Measurements from ENCODE around the gene CEBPG.

CEBPG gene

GRCh38 chr19:33427801-33428626 lies 54.5 kb downstream of the CEBPG start:
- in situ Hi-C loops (cut with HindIII; ENCODE audit: low pct_ligation_motif_present, low pct_unique_long_range_greater_than_20kb, low sequenced_read_pairs), result no loop called here
- no peak for DNase-seq

- in situ Hi-C loops (cut with HindIII; ENCODE audit: low pct_ligation_motif_present, low pct_unique_long_range_greater_than_20kb, low sequenced_read_pairs), result no loop called here
- no peak for DNase-seq
Measured at GRCh38 chr19:33428627-33429125, 55.2 kb downstream of the CEBPG start.

GRCh38 chr19:33429891-33430673 lies 56.6 kb downstream of the CEBPG start:
- DNase-seq, result no peak
- in situ Hi-C loops (cut with HindIII; ENCODE audit: low pct_ligation_motif_present, low pct_unique_long_range_greater_than_20kb, low sequenced_read_pairs), result no loop called here

GRCh38 chr19:33430674-33431277 lies 57.3 kb downstream of the CEBPG start:
- peak; percentile 53 for DNase-seq
- in situ Hi-C loops (cut with HindIII; ENCODE audit: low pct_ligation_motif_present, low pct_unique_long_range_greater_than_20kb, low sequenced_read_pairs), result no loop called here

DNA sequence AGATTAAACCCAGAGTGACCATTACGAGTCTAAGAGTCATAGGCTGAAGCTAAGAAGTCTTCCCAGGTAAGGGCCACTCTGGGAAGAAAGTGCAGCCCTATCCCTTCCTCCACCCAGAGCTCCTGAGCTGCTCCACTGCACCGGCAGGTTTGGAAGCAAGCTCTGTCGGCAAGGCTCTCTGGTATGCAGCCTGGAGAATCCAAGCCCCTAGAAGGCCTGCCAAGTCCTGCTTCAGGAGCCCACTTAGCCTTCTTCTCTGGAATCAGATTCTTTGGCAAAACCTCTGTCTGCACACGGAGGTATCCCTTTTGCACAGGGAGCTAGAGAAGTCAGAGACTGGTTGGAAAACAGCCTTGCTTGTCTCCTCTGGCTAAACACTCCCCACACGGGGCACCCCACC lies 58.5 kb downstream of the CEBPG start:
- in situ Hi-C loops (cut with HindIII; ENCODE audit: low pct_ligation_motif_present, low pct_unique_long_range_greater_than_20kb, low sequenced_read_pairs), result no loop called here
- DNase-seq, result no peak

Measured in ACHN (cell line).